NCI-H2107 treated with DMSO at 0.1 percent for 48 hours (cell line): ENCODE measurements around the gene NTSR2.
A peak's percentile ranks its signal among the peaks of the same experiment; 100 is the strongest.

ENCODE experiments used
- DNase-seq: peaks from one replicate; lab custom pipeline; 2025; ENCODE audit not compliant: unreplicated experiment; lab: John Stamatoyannopoulos, UW

Gene NTSR2

DNA sequence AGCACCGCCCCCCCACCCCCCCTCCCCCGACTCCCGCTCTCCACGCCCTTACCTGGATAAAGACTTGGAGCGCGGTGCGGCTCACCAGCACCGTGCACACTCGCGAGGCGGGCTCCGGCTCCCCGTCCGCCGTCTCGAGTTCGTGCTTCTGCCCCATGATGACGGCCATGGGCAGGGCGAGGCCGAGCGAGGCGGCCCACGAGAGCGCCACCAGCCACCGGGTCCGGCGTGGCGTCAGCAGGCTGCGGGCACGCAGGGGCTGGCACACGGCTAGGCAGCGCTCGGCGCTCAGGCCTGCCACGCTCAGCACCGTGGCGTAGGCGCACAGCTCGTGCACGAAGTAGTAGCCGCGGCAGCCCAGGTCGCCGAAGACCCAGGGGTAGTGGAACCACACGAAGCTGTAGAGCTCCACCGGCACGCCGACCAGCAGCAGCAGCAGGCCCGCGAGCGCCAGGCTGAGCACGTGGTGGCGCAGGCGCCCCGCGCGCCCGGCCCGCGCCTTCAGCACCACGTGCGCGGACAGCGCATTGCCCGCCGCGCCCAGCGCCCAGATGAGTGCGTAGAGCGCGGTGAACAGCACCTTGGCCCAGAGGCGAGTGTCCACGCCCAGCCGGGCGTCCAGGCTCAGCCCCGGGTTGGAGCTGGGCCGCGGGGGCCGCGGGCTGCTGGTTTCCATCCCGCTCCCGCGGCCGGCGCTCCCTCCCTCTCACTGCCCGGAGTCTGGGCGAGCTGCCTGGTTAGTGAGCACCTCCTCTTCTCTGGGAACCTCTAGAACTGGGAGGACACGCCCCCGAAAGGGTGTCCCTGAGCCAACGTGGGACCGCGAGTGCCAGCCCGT lies at the start of gene NTSR2:
Gene NTSR2 (minus strand): TSS at position 742 of the 838 bp plus-strand sequence. CDS start 66 bp downstream, at position 676.
- DNase-seq = no peak

DNA sequence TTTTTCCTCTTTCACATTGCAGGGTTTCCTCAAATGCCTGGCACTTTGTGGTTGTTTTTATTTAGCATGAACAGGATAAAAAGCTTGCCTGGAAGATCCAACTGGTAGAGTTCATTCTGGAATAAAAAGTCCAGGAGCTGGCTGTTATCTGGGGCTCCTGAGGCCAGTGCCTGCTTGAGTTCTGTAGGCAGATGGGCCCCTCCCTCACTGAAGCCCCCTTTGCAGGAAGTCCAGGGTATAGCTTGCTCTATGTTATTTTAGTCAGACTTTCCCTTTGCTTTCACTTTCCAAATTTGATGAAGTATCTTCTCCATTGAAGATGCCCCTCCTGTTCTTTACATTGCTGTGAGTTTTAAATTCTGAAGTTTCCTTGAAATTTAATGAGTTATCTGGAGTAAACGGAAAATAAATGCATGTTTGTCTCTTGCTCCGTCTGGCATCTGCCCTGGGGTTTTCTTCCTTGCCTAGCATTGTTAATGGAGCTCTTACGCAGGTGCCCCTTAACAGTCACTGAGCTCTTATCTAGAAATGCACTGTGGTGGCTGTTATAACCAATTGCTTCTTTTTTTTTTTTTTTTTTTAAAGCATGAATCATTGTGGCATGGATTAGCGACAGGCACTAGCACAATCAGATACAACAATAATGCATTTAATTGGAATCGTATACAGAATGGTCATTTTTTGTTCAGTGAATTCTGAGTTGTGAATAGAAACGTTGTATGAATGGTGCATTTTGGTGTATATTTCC lies 49.4 kb upstream of the NTSR2 start:
- peak; percentile 49 for DNase-seq

DNA sequence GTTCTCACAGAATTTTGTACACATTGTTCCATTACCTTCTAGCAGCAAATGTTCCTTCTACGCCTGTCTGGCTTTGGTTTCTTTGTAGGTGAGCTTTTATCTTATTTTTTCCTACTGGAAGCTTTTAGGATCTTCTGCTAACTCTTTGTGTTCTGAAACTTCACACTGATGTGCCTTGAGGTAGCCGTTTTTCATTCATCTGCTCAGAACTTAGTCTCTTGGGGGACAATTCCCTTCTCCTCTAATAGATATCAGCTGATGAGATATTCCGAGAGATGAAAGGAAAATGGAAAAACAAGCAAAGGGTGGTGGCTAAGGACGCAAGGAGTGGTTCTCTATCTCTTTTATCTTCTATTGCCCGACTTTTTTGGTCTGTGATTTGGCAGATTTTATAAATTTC lies 48.6 kb upstream of the NTSR2 start:
- no peak for DNase-seq

DNA sequence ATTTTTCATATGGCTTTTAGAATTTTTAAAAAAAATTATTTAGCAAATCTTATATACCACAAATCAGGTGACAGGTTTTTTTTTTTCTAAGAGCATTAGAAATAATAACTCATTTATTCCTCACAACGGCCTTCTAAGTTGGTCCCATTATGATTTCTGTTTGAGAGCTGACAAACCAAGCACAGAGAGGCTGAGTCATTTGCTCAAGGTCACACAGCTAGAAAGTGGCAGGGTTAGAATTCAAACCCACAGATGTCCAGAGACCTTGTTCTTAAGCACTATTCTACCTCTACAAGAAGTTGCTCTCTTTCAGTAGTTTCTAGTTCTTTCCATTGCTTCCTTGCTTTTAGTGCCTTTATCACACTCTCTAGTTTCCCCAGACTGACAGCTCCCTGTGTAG lies 47.6 kb upstream of the NTSR2 start:
- no peak for DNase-seq

- no peak for DNase-seq
These were observed 46.8 kb upstream of the NTSR2 start for GRCh38 chr2:11716689-11717321.

GRCh38 chr2:11715987-11716652 lies 46.1 kb upstream of the NTSR2 start:
- DNase-seq = no peak

GRCh38 chr2:11713815-11714214 lies 43.8 kb upstream of the NTSR2 start:
- no peak for DNase-seq

- no peak for DNase-seq
These were observed 42.9 kb upstream of the NTSR2 start for GRCh38 chr2:11712866-11713265.

DNA sequence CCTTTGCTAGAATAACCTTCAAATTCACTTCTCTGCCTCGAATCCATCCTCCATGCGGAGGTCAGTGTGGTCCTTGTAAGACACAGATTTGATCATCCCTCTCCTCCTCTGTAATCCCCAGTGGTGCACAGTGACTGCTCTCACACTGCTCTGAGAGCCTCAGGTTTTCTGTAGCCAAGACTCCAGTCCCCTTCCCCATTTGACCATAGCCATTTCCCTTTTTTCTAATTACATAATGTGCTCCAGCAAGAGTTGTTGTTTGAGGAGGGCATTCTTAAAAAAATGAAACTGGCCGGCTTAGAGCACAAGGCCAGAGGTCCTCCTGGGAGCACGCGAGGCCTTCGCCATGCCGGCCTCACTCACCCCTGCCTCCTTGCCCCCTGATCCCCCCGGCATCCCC lies 41.8 kb upstream of the NTSR2 start:
- no peak for DNase-seq

DNA sequence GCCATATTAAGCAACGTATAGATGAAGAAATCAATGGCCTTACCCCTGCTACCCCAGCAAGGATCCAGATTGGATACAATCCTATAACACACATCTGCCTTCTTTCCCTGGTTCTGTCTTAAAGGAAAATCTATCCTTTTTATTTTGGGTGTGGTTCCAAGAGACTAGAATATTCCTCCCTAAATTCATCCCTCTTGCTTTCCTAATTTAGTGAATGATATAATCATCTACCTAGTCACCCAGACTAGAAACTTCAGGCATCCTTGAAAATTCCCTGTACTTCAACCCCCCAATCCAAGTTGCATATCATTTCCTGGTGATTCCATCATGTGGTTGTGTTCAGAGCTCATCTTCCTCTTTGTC lies 41.3 kb upstream of the NTSR2 start:
- no peak for DNase-seq

GRCh38 chr2:11710632-11711353 lies 40.8 kb upstream of the NTSR2 start:
- no peak for DNase-seq

- DNase-seq = no peak
These were observed 40.2 kb upstream of the NTSR2 start for GRCh38 chr2:11710210-11710609.

DNA sequence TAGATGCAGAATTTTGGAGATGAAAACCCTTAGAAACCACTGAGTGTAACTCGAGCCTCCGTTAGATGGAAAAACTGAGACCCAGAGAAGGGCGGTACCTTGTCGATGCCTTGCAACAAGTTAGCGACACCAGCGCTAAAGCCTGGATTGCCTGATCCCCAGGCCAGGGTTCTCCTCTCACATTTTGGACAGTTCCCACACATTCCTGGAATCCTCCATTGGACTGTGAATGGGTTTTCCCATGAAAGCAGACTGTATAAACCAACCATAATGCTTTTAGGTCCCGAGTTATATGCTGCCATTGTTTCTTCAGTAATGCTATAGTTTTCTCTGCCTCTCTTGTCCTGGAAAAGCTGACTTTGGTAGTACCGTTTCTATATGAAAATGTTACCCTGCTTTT lies 39.3 kb upstream of the NTSR2 start:
- no peak for DNase-seq

GRCh38 chr2:11708106-11708505 lies 38.1 kb upstream of the NTSR2 start:
- DNase-seq = no peak

DNA sequence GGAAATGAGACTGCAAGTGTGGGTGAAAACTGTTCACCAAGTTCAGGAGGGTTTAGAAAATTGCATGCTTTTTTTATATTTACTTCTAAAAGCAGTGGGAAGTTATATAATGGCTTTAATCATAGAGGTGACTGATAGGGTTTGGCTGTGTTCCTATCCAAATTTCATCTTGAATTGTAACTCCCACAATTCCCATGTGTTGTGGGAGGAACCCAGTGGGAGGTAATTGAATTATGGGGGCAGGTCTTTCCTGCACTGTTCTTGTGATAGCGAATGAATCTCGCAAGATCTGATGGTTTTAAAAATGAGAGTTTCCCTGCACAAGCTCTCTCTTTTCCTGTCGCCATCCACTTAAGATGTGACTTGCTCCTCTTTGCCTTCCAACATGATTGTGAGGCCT lies 35.7 kb upstream of the NTSR2 start:
- DNase-seq = no peak

GRCh38 chr2:11705063-11705462 lies 35.1 kb upstream of the NTSR2 start:
- no peak for DNase-seq

DNA sequence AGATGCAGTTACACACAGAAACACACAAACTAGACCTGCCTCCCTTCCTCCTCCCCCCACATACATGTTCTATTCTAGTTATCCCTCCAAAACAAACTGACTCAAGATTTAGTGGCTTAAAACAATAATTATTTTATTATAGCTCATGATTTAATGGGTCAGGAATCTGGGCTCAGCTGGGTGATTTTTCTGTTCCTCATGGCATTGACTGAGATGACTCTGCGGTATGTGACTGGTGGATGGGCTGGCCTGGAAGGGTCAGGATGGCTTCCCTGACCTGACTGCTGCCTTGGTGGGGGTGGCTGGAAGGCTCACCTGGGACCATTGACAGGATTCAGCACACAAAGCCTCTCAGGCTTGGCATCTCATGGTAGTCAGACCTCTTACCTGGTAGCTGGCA lies 33.7 kb upstream of the NTSR2 start:
- no peak for DNase-seq

- DNase-seq = no peak
These were observed 33.0 kb upstream of the NTSR2 start for GRCh38 chr2:11702946-11703345.

- DNase-seq = no peak
These were observed 31.8 kb upstream of the NTSR2 start for GRCh38 chr2:11701751-11702301.

- no peak for DNase-seq
These were observed 31.2 kb upstream of the NTSR2 start for GRCh38 chr2:11701206-11701605.
